HG02759 (cell line): ENCODE results near the gene GIMAP1.

Experiments used
- ATAC-seq: cut with Tn5 transposase; IDR thresholded peaks from one replicate; pipeline ENCODE4 v1.9.1; 2021; ENCODE audit warnings: mild to moderate bottlenecking, moderate library complexity; ENCODE audit not compliant: unreplicated experiment

Gene GIMAP1

GRCh38 chr7:150745876-150746275, 29.5 kb downstream of the GIMAP1 start:
- no peak for ATAC-seq

GRCh38 chr7:150746921-150747320, 30.5 kb downstream of the GIMAP1 start:
- no peak for ATAC-seq

GRCh38 chr7:150748376-150748775, 32.0 kb downstream of the GIMAP1 start:
- no peak for ATAC-seq

GRCh38 chr7:150751702-150752101, 35.3 kb downstream of the GIMAP1 start:
- no peak for ATAC-seq

GRCh38 chr7:150753239-150753638, 36.8 kb downstream of the GIMAP1 start:
- ATAC-seq: no peak

GRCh38 chr7:150753826-150754603, 37.6 kb downstream of the GIMAP1 start:
- ATAC-seq: no peak

GRCh38 chr7:150754951-150755350, 38.5 kb downstream of the GIMAP1 start:
- peak; percentile 5 for ATAC-seq

GRCh38 chr7:150755473-150756099, 39.2 kb downstream of the GIMAP1 start:
- peak; percentile 56 for ATAC-seq

- no peak for ATAC-seq
These were observed 39.8 kb downstream of the GIMAP1 start for GRCh38 chr7:150756166-150756565.

GRCh38 chr7:150756858-150757257, 40.4 kb downstream of the GIMAP1 start:
- no peak for ATAC-seq

GRCh38 chr7:150759479-150759878, 43.1 kb downstream of the GIMAP1 start:
- no peak for ATAC-seq

- no peak for ATAC-seq
These were observed 49.9 kb downstream of the GIMAP1 start for GRCh38 chr7:150766334-150766709.

DNA sequence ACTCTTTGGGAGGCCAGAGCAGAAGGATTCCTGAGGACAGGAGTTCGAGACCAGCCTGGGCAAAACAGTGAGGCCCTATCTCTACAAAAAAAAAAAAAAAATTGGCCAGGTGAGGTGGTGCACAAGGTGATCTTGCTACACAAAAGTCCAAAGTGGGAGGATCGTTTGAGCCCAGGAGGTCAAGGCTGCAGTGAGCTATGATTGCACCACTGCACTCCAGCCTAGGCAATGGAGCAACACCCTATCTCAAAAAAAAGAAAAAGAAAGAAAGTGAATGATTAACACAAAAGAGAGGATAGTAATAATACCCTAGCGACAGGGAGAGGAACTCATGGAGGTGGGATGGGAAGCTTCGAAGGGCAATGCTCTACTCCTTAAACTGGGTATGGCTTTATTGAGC, 53.4 kb downstream of the GIMAP1 start:
- ATAC-seq: no peak
